Cardiac muscle cell (in vitro differentiated cells and primary cell): Measurements from ENCODE around the gene CCT7. TPM values are rescaled to one million over a fixed set of nuclear protein-coding genes. Genes with fewer than 3 reads are reported as not detected.
"Not testable (repeated sequence)": the region's sequence is repeated elsewhere in the genome, so short reads cannot be mapped to it uniquely, and the experiment has no call there.

ENCODE experiments used
- DNase-seq, 2 donors: peaks; one replicate each; pipeline versions ENCODE4 v3.0.0 to v3.0.0-alpha.2; 2010 to 2017; ENCODE audit warnings: low read depth in 1 of 2, low spot score in 1 of 2
- H3K27ac ChIP-seq: fragments of 200-600 bp; sonication (generic); 2 replicates; pipeline ENCODE4 v1.5.1; 2016
- H3K27me3 ChIP-seq: fragments of 200-600 bp; sonication (generic); 2 replicates; pipeline ENCODE4 v1.6.0; 2016; ENCODE audit warnings: control low read depth
- H3K36me3 ChIP-seq: fragments of 200-600 bp; sonication (generic); 2 replicates; pipeline ENCODE4 v1.5.1; 2016; ENCODE audit warnings: control low read depth
- H3K4me1 ChIP-seq: fragments of 200-600 bp; sonication (generic); 2 replicates; pipeline ENCODE4 v1.8.1; 2017; ENCODE audit warnings: low read depth, mild to moderate bottlenecking, mixed run types
- H3K4me3 ChIP-seq: fragments of 200-600 bp; sonication (generic); 2 replicates; pipeline ENCODE4 v1.5.1; 2016; ENCODE audit warnings: mild to moderate bottlenecking
- H3K9me3 ChIP-seq: fragments of 200-600 bp; sonication (generic); 2 replicates; pipeline ENCODE4 v1.5.1; 2017; ENCODE audit warnings: low read depth, mild to moderate bottlenecking, control low read depth
- CTCF ChIP-seq: IDR thresholded peaks from 2 replicates; pipeline ENCODE4 v1.5.1; 2012; ENCODE audit warnings: low read depth, mild to moderate bottlenecking, low read length
- polyA plus RNA-seq: library from polyadenylated mRNA; unstranded; fragments of >200 nt; fragmentation: Nextera tagmentation; extraction: Ambion mirVana; gene quantifications from 2 replicates; pipeline ENCODE4 v1.2.1, GENCODE V29; 2016
- total RNA-seq: library from RNA; depleted of rRNA; stranded (reverse); fragments of >200 nt; gene quantifications from 2 replicates; pipeline ENCODE4 v1.2.3, GENCODE V29; 2016

CCT7 gene
- total and polyA plus RNA-seq, 2 experiments from 2014 or later: 370 to 384 TPM

DNA sequence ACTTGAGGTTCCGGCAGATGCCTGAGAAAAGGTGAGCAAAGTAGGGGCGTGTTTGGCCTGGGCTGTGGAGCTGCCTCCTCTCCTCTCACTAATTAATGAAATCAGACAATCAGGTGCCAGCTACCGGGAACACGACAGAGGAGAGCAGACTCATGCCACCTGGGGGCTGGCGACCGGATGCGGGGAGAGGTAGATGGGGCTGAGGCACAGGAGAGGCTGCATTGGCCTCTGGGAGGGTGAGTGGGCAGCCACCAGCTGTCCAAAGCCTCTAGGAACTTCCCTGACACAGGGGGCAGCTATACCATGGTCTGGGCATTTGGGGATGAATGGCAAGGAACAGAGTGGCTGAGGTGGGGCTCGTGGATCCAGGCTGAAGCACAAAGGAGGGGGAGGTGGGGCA is 25.2 kb downstream of the CCT7 start:
- Histone ChIP-seq H3K4me3 (no peak overlapping the region), H3K4me1 (no peaks in the 10 kb centered on the region), H3K9me3 (no peaks in the 10 kb centered on the region), H3K36me3 (peaks cover 3% of the 10 kb centered on the region), H3K27me3 (no peaks in the 10 kb centered on the region), H3K27ac (no peak overlapping the region)
- no peak for TF ChIP-seq CTCF
- no peak for DNase-seq

GRCh38 chr2:73259704-73260337 is 25.7 kb downstream of the CCT7 start:
- DNase-seq: no peak
- Histone ChIP-seq H3K4me3 (no peak overlapping the region), H3K4me1 (no peaks in the 10 kb centered on the region), H3K27me3 (no peaks in the 10 kb centered on the region), H3K27ac (no peak overlapping the region), H3K9me3 (no peaks in the 10 kb centered on the region), H3K36me3 (no peaks in the 10 kb centered on the region)
- no peak for TF ChIP-seq CTCF

GRCh38 chr2:73260338-73260984 is 26.4 kb downstream of the CCT7 start:
- peak; percentile 56 for TF ChIP-seq CTCF
- H3K4me3 ChIP-seq: no peak overlapping the region
- no peaks in the 10 kb centered on the region for H3K36me3 ChIP-seq
- no peaks in the 10 kb centered on the region for H3K4me1 ChIP-seq
- no peaks in the 10 kb centered on the region for H3K9me3 ChIP-seq
- no peak overlapping the region for H3K27ac ChIP-seq
- H3K27me3 ChIP-seq: no peaks in the 10 kb centered on the region
- peak; percentile 68 to 75 for DNase-seq

GRCh38 chr2:73262108-73262651 is 28.1 kb downstream of the CCT7 start:
- Histone ChIP-seq H3K4me1 (no peaks in the 10 kb centered on the region), H3K27ac (no peak overlapping the region), H3K4me3 (no peak overlapping the region), H3K27me3 (peaks cover 12% of the 10 kb centered on the region), H3K9me3 (no peaks in the 10 kb centered on the region), H3K36me3 (no peaks in the 10 kb centered on the region)
- DNase-seq: no peak
- no peak for TF ChIP-seq CTCF

DNA sequence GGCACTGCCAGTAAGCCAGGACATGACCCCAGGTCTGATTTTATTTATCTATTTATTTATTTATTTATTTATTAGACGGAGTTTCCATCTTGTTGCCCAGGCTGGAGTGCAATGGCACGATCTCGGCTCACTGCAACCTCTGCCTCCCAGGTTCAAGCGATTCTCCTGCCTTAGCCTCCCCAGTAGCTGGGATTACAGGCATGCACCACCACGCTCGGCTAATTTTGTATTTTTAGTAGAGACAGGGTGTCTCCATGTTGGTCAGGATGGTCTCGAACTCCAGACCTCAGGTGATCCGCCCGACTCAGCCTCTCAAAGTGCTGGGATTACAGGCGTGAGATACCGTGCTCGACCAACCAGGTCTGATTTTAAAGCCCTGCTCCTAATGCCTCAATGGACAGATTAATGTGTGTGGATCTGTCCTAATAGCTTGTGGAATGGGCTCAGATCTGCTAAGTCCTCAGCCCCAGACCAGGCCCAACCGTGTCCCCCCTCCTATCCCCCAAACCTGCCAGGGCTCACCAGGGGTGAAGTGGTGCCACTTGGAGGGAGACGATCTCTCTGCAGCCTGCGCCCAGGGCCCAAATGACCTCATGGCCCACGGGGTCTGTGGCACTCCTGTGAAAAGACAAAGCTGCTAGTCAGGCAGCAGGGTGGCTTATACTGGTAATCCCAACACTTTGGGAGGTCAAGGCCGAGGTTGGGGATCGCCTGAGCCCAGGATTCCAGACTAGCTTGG is 28.8 kb downstream of the CCT7 start:
- H3K36me3 ChIP-seq, H3K4me3 ChIP-seq, H3K9me3 ChIP-seq, DNase-seq, H3K4me1 ChIP-seq, H3K27ac ChIP-seq: not testable (repeated sequence)
- H3K27me3 ChIP-seq: peaks cover 19% of the 10 kb centered on the region
